T-helper 17 cell (primary cell): ENCODE measurements around the gene CDYL2. TPM values are rescaled to one million over a fixed set of nuclear protein-coding genes. Genes with fewer than 3 reads are reported as not detected.
A peak's percentile ranks its signal among the peaks of the same experiment; 100 is the strongest.

Experiments used
- ATAC-seq: fragments of 150-1000 bp; cut with Tn5 transposase; 2 replicates; pipeline ENCODE4 v1.10.0; 2021; ENCODE audit warnings: mild to moderate bottlenecking, moderate library complexity
- DNase-seq, 3 donors: peaks; one replicate each; pipeline versions ENCODE4 v3.0.0 to v3.0.0-alpha.2; 2020 to 2021
- H3K9me3 ChIP-seq: one replicate; pipeline ENCODE4 v1.7.0; 2013; ENCODE audit warnings: low read length, mild to moderate bottlenecking; ENCODE audit not compliant: control insufficient read depth, poor library complexity, severe bottlenecking
- H3K27ac Mint-ChIP-seq: one replicate; pipeline ENCODE4 v1.8.0; 2022; ENCODE audit warnings: mild to moderate bottlenecking, moderate library complexity, mixed read lengths
- H3K27me3 Mint-ChIP-seq: one replicate; pipeline ENCODE4 v1.8.0; 2022; ENCODE audit warnings: mixed read lengths
- H3K36me3 Mint-ChIP-seq: one replicate; pipeline ENCODE4 v1.8.0; 2022; ENCODE audit warnings: low read depth, mixed read lengths
- H3K4me1 Mint-ChIP-seq: one replicate; pipeline ENCODE4 v1.8.0; 2022; ENCODE audit warnings: mild to moderate bottlenecking, mixed read lengths
- H3K4me3 Mint-ChIP-seq: one replicate; pipeline ENCODE4 v1.8.0; 2022; ENCODE audit warnings: mild to moderate bottlenecking, moderate library complexity, mixed read lengths
- total RNA-seq, 4 donors: library from RNA in 2 of 4; stranded (reverse) in 2 of 4; gene quantifications; one replicate each; pipeline ENCODE4 v1.2.3 and lab custom pipeline; 2022 to 2026

Gene CDYL2
- total RNA-seq, 2 donors from 2014 or later: 17.0 to 28.3 TPM

GRCh38 chr16:80639636-80640035, 164.8 kb downstream of the CDYL2 start:
- no peak for DNase-seq
- no peaks in the 10 kb centered on the region for H3K27me3 Mint-ChIP-seq
- H3K27ac Mint-ChIP-seq: no peak overlapping the region
- H3K9me3 ChIP-seq: no peaks in the 10 kb centered on the region
- no peak overlapping the region for H3K4me3 Mint-ChIP-seq
- no peaks in the 10 kb centered on the region for H3K4me1 Mint-ChIP-seq
- ATAC-seq: no peak
- peaks cover 2% of the 10 kb centered on the region for H3K36me3 Mint-ChIP-seq

- Mint-ChIP-seq H3K27me3 (no peaks in the 10 kb centered on the region), H3K36me3 (peaks cover 2% of the 10 kb centered on the region)
These were observed 166.8 kb downstream of the CDYL2 start for GRCh38 chr16:80637621-80638020.

GRCh38 chr16:80631581-80631980, 172.8 kb downstream of the CDYL2 start:
- H3K36me3 Mint-ChIP-seq: peaks cover 2% of the 10 kb centered on the region
- ATAC-seq (no peak), DNase-seq (no peak)
- H3K27me3 Mint-ChIP-seq: no peaks in the 10 kb centered on the region
- no peak overlapping the region for H3K4me3 Mint-ChIP-seq
- no peaks in the 10 kb centered on the region for H3K4me1 Mint-ChIP-seq
- H3K9me3 ChIP-seq: no peaks in the 10 kb centered on the region
- no peak overlapping the region for H3K27ac Mint-ChIP-seq

More at GRCh38 chr16:80637621-80638020, 166.8 kb downstream of the CDYL2 start:
- DNase-seq (no peak), ATAC-seq (no peak)
- no peak overlapping the region for H3K27ac Mint-ChIP-seq
- no peaks in the 10 kb centered on the region for H3K9me3 ChIP-seq
- H3K4me3 Mint-ChIP-seq: no peak overlapping the region
- H3K4me1 Mint-ChIP-seq: no peaks in the 10 kb centered on the region

GRCh38 chr16:80628254-80628653, 176.1 kb downstream of the CDYL2 start:
- Mint-ChIP-seq H3K4me1 (no peaks in the 10 kb centered on the region), H3K36me3 (peaks cover 5% of the 10 kb centered on the region), H3K4me3 (no peak overlapping the region), H3K27me3 (no peaks in the 10 kb centered on the region), H3K27ac (no peak overlapping the region)
- H3K9me3 ChIP-seq: no peaks in the 10 kb centered on the region
- ATAC-seq (no peak), DNase-seq (no peak)

GRCh38 chr16:80627108-80627507, 177.3 kb downstream of the CDYL2 start:
- no peak for DNase-seq
- no peak for ATAC-seq
- H3K4me1 Mint-ChIP-seq: no peaks in the 10 kb centered on the region

GRCh38 chr16:80623376-80623775, 181.0 kb downstream of the CDYL2 start:
- Mint-ChIP-seq H3K27ac (no peak overlapping the region), H3K4me1 (no peaks in the 10 kb centered on the region), H3K36me3 (peaks cover 3% of the 10 kb centered on the region), H3K27me3 (no peaks in the 10 kb centered on the region), H3K4me3 (no peak overlapping the region)
- DNase-seq (no peak), ATAC-seq (no peak)
- no peaks in the 10 kb centered on the region for H3K9me3 ChIP-seq

More at GRCh38 chr16:80627108-80627507, 177.3 kb downstream of the CDYL2 start:
- no peaks in the 10 kb centered on the region for H3K9me3 ChIP-seq
- no peaks in the 10 kb centered on the region for H3K27me3 Mint-ChIP-seq
- H3K27ac Mint-ChIP-seq: no peak overlapping the region
- H3K36me3 Mint-ChIP-seq: peaks cover 5% of the 10 kb centered on the region
- H3K4me3 Mint-ChIP-seq: no peak overlapping the region

- no peak for DNase-seq
- H3K4me1 Mint-ChIP-seq: no peaks in the 10 kb centered on the region
- H3K9me3 ChIP-seq: no peaks in the 10 kb centered on the region
- no peaks in the 10 kb centered on the region for H3K27me3 Mint-ChIP-seq
- H3K27ac Mint-ChIP-seq: no peak overlapping the region
- no peak for ATAC-seq
- no peak overlapping the region for H3K4me3 Mint-ChIP-seq
- H3K36me3 Mint-ChIP-seq: peaks cover 5% of the 10 kb centered on the region
These were observed 182.4 kb downstream of the CDYL2 start for GRCh38 chr16:80622007-80622406.

- no peak for ATAC-seq
- DNase-seq: no peak
- H3K9me3 ChIP-seq: no peaks in the 10 kb centered on the region
- H3K27ac Mint-ChIP-seq: no peak overlapping the region
- no peaks in the 10 kb centered on the region for H3K4me1 Mint-ChIP-seq
- H3K4me3 Mint-ChIP-seq: no peak overlapping the region
- peaks cover 8% of the 10 kb centered on the region for H3K36me3 Mint-ChIP-seq
- H3K27me3 Mint-ChIP-seq: no peaks in the 10 kb centered on the region
These were observed 183.4 kb downstream of the CDYL2 start for GRCh38 chr16:80620736-80621605.

- no peak for DNase-seq
- H3K4me1 Mint-ChIP-seq: no peaks in the 10 kb centered on the region
- ATAC-seq: no peak
- no peaks in the 10 kb centered on the region for H3K27me3 Mint-ChIP-seq
- no peak overlapping the region for H3K4me3 Mint-ChIP-seq
- H3K27ac Mint-ChIP-seq: no peak overlapping the region
- H3K36me3 Mint-ChIP-seq: peaks cover 5% of the 10 kb centered on the region
- H3K9me3 ChIP-seq: no peaks in the 10 kb centered on the region
These were observed 184.6 kb downstream of the CDYL2 start for GRCh38 chr16:80619824-80620223.

- H3K27me3 Mint-ChIP-seq: no peaks in the 10 kb centered on the region
- H3K4me1 Mint-ChIP-seq: no peaks in the 10 kb centered on the region
- no peak for ATAC-seq
- no peak overlapping the region for H3K27ac Mint-ChIP-seq
- H3K36me3 Mint-ChIP-seq: peaks cover 7% of the 10 kb centered on the region
- DNase-seq: no peak
- H3K9me3 ChIP-seq: no peaks in the 10 kb centered on the region
- H3K4me3 Mint-ChIP-seq: no peak overlapping the region
These were observed 185.3 kb downstream of the CDYL2 start for GRCh38 chr16:80618862-80619648.

GRCh38 chr16:80616362-80616761, 188.0 kb downstream of the CDYL2 start:
- no peak for ATAC-seq
- no peaks in the 10 kb centered on the region for H3K9me3 ChIP-seq
- Mint-ChIP-seq H3K27ac (peak overlapping the region; percentile 14), H3K27me3 (no peaks in the 10 kb centered on the region), H3K4me3 (no peak overlapping the region), H3K36me3 (peaks cover 8% of the 10 kb centered on the region), H3K4me1 (no peaks in the 10 kb centered on the region)
- no peak for DNase-seq

GRCh38 chr16:80615735-80616134, 188.7 kb downstream of the CDYL2 start:
- H3K9me3 ChIP-seq: no peaks in the 10 kb centered on the region
- DNase-seq (no peak), ATAC-seq (no peak)
- Mint-ChIP-seq H3K27me3 (no peaks in the 10 kb centered on the region), H3K4me1 (no peaks in the 10 kb centered on the region), H3K4me3 (no peak overlapping the region), H3K27ac (no peak overlapping the region), H3K36me3 (peaks cover 8% of the 10 kb centered on the region)

- no peak for ATAC-seq
- no peaks in the 10 kb centered on the region for H3K27me3 Mint-ChIP-seq
- H3K9me3 ChIP-seq: no peaks in the 10 kb centered on the region
- H3K4me1 Mint-ChIP-seq: no peaks in the 10 kb centered on the region
- peaks cover 9% of the 10 kb centered on the region for H3K36me3 Mint-ChIP-seq
- no peak for DNase-seq
- no peak overlapping the region for H3K27ac Mint-ChIP-seq
- no peak overlapping the region for H3K4me3 Mint-ChIP-seq
These were observed 189.3 kb downstream of the CDYL2 start for GRCh38 chr16:80614908-80615671.
